GM12801 (cell line): ENCODE measurements around the gene SNX25.

ENCODE experiments used
- TF ChIP-seq, protein P1 (sequence below): IDR thresholded peaks from one replicate; pipeline ENCODE4 v1.5.1; 2011; ENCODE audit warnings: control low read depth; ENCODE audit not compliant: insufficient read length; ENCODE audit errors: extremely low read depth

Gene SNX25

DNA sequence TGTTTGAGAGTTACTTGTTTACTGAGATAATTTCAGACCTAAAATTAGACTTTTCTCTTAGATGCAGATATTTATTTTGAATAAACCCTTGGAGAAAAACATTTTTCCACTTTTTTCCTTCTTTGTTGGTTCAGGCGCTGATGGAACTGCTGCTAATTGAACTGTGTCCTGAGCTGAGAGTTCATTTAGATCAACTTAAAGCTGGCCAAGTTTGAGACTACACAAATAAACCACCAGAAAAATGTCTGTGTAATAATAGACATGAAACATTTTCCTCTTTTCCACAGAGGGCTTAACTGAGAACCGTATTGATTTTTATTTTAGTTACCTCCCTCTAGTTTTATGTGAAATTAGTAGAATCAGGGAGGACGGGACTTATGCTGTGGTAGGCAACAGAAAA is 153.9 kb downstream of the SNX25 start:
- TF ChIP-seq, protein P1, sequence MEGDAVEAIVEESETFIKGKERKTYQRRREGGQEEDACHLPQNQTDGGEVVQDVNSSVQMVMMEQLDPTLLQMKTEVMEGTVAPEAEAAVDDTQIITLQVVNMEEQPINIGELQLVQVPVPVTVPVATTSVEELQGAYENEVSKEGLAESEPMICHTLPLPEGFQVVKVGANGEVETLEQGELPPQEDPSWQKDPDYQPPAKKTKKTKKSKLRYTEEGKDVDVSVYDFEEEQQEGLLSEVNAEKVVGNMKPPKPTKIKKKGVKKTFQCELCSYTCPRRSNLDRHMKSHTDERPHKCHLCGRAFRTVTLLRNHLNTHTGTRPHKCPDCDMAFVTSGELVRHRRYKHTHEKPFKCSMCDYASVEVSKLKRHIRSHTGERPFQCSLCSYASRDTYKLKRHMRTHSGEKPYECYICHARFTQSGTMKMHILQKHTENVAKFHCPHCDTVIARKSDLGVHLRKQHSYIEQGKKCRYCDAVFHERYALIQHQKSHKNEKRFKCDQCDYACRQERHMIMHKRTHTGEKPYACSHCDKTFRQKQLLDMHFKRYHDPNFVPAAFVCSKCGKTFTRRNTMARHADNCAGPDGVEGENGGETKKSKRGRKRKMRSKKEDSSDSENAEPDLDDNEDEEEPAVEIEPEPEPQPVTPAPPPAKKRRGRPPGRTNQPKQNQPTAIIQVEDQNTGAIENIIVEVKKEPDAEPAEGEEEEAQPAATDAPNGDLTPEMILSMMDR, result no peak

DNA sequence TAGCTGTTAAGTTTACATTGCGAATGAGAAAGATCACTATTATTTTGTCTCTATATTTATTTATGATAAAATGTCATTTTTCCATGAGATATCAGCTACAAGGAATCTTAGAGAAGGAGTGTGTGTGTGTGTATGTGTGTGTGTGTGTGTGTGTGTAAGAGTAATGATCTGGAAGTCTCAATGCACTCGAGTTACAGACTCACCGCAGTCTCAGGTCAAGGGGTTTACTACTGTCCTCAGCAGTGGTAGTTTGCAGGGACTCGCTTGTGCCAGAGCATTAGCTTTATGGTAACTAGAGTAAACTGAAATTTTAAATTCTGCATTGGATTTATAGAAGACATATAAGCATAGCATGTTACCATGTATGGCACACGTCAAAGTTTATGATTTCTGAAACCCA is 155.5 kb downstream of the SNX25 start:
- TF ChIP-seq, protein P1, result no peak

- TF ChIP-seq, protein P1, result no peak
These were observed 160.3 kb downstream of the SNX25 start for GRCh38 chr4:185369731-185370130.

GRCh38 chr4:185370268-185370949 is 161.0 kb downstream of the SNX25 start:
- TF ChIP-seq, protein P1, result no peak

DNA sequence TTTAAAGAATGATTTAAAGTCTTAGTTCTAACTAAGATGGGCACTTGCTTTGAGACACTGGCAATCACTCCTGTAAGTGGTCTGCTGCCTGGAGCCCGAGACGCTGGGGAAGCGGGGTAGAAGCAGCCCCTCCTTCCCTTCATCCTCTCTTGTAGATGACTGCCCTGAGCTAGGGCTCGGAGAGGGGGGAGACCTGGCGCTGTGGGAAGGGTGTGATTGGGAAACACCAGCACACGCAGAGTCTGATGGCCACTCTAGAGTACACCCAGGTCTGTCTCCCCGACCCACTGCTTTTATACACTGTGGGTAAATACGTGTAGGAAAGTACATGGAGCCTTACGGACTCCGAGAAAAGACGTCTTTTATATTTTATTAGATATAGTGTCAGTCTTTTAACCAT is 162.3 kb downstream of the SNX25 start:
- TF ChIP-seq, protein P1, result no peak

GRCh38 chr4:185374027-185374426 is 164.6 kb downstream of the SNX25 start:
- TF ChIP-seq, protein P1, result no peak

DNA sequence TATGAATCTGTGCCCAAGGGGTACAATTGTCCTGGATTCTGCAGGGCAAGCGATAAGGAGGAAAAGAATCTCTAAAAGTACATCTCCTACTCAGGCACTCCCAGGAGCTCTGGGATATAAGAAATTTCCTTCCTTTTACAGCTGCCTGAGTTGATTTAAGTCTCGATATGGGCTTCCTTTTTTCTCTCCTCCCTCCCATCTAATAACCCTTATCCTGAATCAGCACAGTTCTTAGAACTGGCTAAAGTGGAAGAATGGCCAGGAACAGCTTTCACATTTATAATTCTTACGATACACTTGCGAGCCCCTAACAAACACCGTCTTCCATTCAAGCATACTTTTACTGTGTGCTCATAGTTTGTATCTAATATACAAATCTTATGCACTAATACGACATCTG is 165.2 kb downstream of the SNX25 start:
- TF ChIP-seq, protein P1, result no peak

- TF ChIP-seq, protein P1, result no peak
These were observed 168.9 kb downstream of the SNX25 start for GRCh38 chr4:185378264-185378663.
